WTC11 (cell line): ENCODE measurements around the gene ZDHHC4.
A peak's percentile ranks its signal among the peaks of the same experiment; 100 is the strongest.

Experiments used
- FOXP1 ChIP-seq: sonication (generic); formaldehyde crosslinking; IDR thresholded peaks from 2 replicates; pipeline ENCODE4 v1.8.0; 2022; ENCODE audit warnings: missing genetic modification reagents, mild to moderate bottlenecking, moderate library complexity, borderline replicate concordance
- KAT7 ChIP-seq: sonication (generic); formaldehyde crosslinking; IDR thresholded peaks from 2 replicates; pipeline ENCODE4 v1.8.1; 2023; ENCODE audit warnings: missing genetic modification reagents, mild to moderate bottlenecking, borderline replicate concordance
- NFE2L1 ChIP-seq: sonication (generic); formaldehyde crosslinking; IDR thresholded peaks from 2 replicates; pipeline ENCODE4 v1.8.1; 2023; ENCODE audit warnings: missing genetic modification reagents
- NR1H2 ChIP-seq: sonication (generic); formaldehyde crosslinking; IDR thresholded peaks from 2 replicates; pipeline ENCODE4 v1.9.0; 2021; ENCODE audit warnings: mild to moderate bottlenecking, moderate library complexity, missing genetic modification reagents
- SP1 ChIP-seq: sonication (generic); formaldehyde crosslinking; conservative IDR thresholded peaks from 2 replicates; pipeline ENCODE4 v1.8.1; 2022; ENCODE audit warnings: missing genetic modification reagents
- TP53 ChIP-seq: sonication (generic); formaldehyde crosslinking; IDR thresholded peaks from 2 replicates; pipeline ENCODE4 v1.8.1; 2023; ENCODE audit warnings: mild to moderate bottlenecking, missing genetic modification reagents
- TF ChIP-seq, protein P1 (sequence below): fragments of 200-600 bp; IDR thresholded peaks from 2 replicates; pipeline ENCODE4 v1.8.0; 2022; ENCODE audit warnings: antibody characterized with exemption

GRCh38 chr7:6589829-6590644 is 12.8 kb downstream of the ZDHHC4 start, which contains the start of gene INTS15:
- TF ChIP-seq NFE2L1 (CRISPR knock-in tag) (no peak), FOXP1 (CRISPR knock-in tag) (no peak), KAT7 (CRISPR knock-in tag) (peak; percentile 87; the same call in 1 of the 2 replicates), TP53 (no peak), NR1H2 (CRISPR knock-in tag) (no peak), SP1 (CRISPR knock-in tag) (peak; percentile 89)
- TF ChIP-seq, protein P1, sequence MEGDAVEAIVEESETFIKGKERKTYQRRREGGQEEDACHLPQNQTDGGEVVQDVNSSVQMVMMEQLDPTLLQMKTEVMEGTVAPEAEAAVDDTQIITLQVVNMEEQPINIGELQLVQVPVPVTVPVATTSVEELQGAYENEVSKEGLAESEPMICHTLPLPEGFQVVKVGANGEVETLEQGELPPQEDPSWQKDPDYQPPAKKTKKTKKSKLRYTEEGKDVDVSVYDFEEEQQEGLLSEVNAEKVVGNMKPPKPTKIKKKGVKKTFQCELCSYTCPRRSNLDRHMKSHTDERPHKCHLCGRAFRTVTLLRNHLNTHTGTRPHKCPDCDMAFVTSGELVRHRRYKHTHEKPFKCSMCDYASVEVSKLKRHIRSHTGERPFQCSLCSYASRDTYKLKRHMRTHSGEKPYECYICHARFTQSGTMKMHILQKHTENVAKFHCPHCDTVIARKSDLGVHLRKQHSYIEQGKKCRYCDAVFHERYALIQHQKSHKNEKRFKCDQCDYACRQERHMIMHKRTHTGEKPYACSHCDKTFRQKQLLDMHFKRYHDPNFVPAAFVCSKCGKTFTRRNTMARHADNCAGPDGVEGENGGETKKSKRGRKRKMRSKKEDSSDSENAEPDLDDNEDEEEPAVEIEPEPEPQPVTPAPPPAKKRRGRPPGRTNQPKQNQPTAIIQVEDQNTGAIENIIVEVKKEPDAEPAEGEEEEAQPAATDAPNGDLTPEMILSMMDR: peak; percentile 78
